ENCODE results near the gene B9D1. TPM values are rescaled to one million over a fixed set of nuclear protein-coding genes. Genes with fewer than 3 reads are reported as not detected.
A peak's percentile ranks its signal among the peaks of the same experiment; 100 is the strongest.

Gene B9D1
- polyA plus RNA-seq, 1 donor from 2014 or later: 5.0 TPM

- H3K36me3 Mint-ChIP-seq: peaks cover 4% of the 10 kb centered on the region
- H3K9me3 Mint-ChIP-seq: no peaks in the 10 kb centered on the region
- H3K4me3 Mint-ChIP-seq: peak overlapping the region in 2 of 4 donors; percentile 9 to 60
- H3K27ac Mint-ChIP-seq: peak overlapping the region in 1 of 3 donors; percentile 67
- H3K4me1 Mint-ChIP-seq: peaks cover 0 to 5% (median 2%) of the 10 kb centered on the region in 3 donors
- peaks cover 5% of the 10 kb centered on the region for H3K27me3 Mint-ChIP-seq
These were observed 21.4 kb upstream of the B9D1 start for GRCh38 chr17:19383681-19384470.

- peaks cover 0 to 5% (median 2%) of the 10 kb centered on the region in 3 donors for H3K4me1 Mint-ChIP-seq
- H3K27ac Mint-ChIP-seq: no peak overlapping the region
- H3K36me3 Mint-ChIP-seq: peaks cover 4% of the 10 kb centered on the region
- no peaks in the 10 kb centered on the region for H3K9me3 Mint-ChIP-seq
- H3K4me3 Mint-ChIP-seq: no peak overlapping the region
- peaks cover 5% of the 10 kb centered on the region for H3K27me3 Mint-ChIP-seq
These were observed 20.3 kb upstream of the B9D1 start for GRCh38 chr17:19382531-19383444.

- Mint-ChIP-seq H3K4me3 (no peak overlapping the region), H3K4me1 (peaks cover 6 to 9% (median 8%) of the 10 kb centered on the region in 3 donors)
These were observed 19.4 kb upstream of the B9D1 start for GRCh38 chr17:19381741-19382444.

GRCh38 chr17:19381361-19381740 lies 18.8 kb upstream of the B9D1 start:
- peaks cover 9 to 12% (median 11%) of the 10 kb centered on the region in 3 donors for H3K4me1 Mint-ChIP-seq
- H3K27me3 Mint-ChIP-seq: peaks cover 2% of the 10 kb centered on the region
- H3K9me3 Mint-ChIP-seq: no peaks in the 10 kb centered on the region
- peaks cover 4% of the 10 kb centered on the region for H3K36me3 Mint-ChIP-seq
- H3K27ac Mint-ChIP-seq: no peak overlapping the region
- H3K4me3 Mint-ChIP-seq: peak overlapping the region in 1 of 4 donors; percentile 38

More at GRCh38 chr17:19381741-19382444, 19.4 kb upstream of the B9D1 start:
- Mint-ChIP-seq H3K27me3 (peaks cover 2% of the 10 kb centered on the region), H3K36me3 (peaks cover 4% of the 10 kb centered on the region), H3K9me3 (no peaks in the 10 kb centered on the region), H3K27ac (no peak overlapping the region)

- H3K4me3 Mint-ChIP-seq: peak overlapping the region in 2 of 4 donors; percentile 87 to 98
- peaks cover 4% of the 10 kb centered on the region for H3K36me3 Mint-ChIP-seq
- H3K27ac Mint-ChIP-seq: no peak overlapping the region
- H3K27me3 Mint-ChIP-seq: peaks cover 2% of the 10 kb centered on the region
- peaks cover 9 to 16% (median 11%) of the 10 kb centered on the region in 3 donors for H3K4me1 Mint-ChIP-seq
- H3K9me3 Mint-ChIP-seq: no peaks in the 10 kb centered on the region
These were observed 18.2 kb upstream of the B9D1 start for GRCh38 chr17:19380481-19381301.

GRCh38 chr17:19379361-19380065 lies 17.0 kb upstream of the B9D1 start:
- Mint-ChIP-seq H3K36me3 (peaks cover 4% of the 10 kb centered on the region), H3K4me1 (peaks cover 11 to 16% (median 11%) of the 10 kb centered on the region in 3 donors), H3K27me3 (peaks cover under 1% of the 10 kb centered on the region), H3K9me3 (no peaks in the 10 kb centered on the region), H3K4me3 (peak overlapping the region; percentile 81 to 99 (median 98)), H3K27ac (peak overlapping the region in 1 of 3 donors; percentile 95)

GRCh38 chr17:19378416-19379360 lies 16.2 kb upstream of the B9D1 start, which contains the start of gene MAPK7:
TSS of gene MAPK7 (plus strand) at chr17:19378498. CDS start at chr17:19378901, 403 bp downstream.
- Mint-ChIP-seq H3K9me3 (no peaks in the 10 kb centered on the region), H3K4me1 (peaks cover 11 to 16% (median 12%) of the 10 kb centered on the region in 3 donors)

GRCh38 chr17:19377602-19378415 lies 15.3 kb upstream of the B9D1 start:
- Mint-ChIP-seq H3K4me3 (peak overlapping the region; percentile 98 to 99 (median 99)), H3K4me1 (peaks cover 11 to 19% (median 14%) of the 10 kb centered on the region in 3 donors), H3K9me3 (no peaks in the 10 kb centered on the region), H3K27me3 (no peaks in the 10 kb centered on the region), H3K27ac (peak overlapping the region; percentile 94 to 99 (median 95)), H3K36me3 (no peaks in the 10 kb centered on the region)

More at GRCh38 chr17:19378416-19379360, 16.2 kb upstream of the B9D1 start, which contains the start of gene MAPK7:
- Mint-ChIP-seq H3K36me3 (peaks cover 2% of the 10 kb centered on the region), H3K27ac (peak within 1 kb of the TSS; percentile 94 to 99 (median 95)), H3K4me3 (peak within 1 kb of the TSS; percentile 98 to 99 (median 99)), H3K27me3 (no peaks in the 10 kb centered on the region)

GRCh38 chr17:19376811-19377210 lies 14.3 kb upstream of the B9D1 start:
- Mint-ChIP-seq H3K9me3 (no peaks in the 10 kb centered on the region), H3K36me3 (no peaks in the 10 kb centered on the region), H3K4me1 (peaks cover 11 to 25% (median 16%) of the 10 kb centered on the region in 3 donors), H3K27me3 (no peaks in the 10 kb centered on the region), H3K4me3 (peak overlapping the region; percentile 98 to 99 (median 99)), H3K27ac (peak overlapping the region; percentile 94 to 99 (median 95))

GRCh38 chr17:19375732-19376131 lies 13.2 kb upstream of the B9D1 start:
- Mint-ChIP-seq H3K36me3 (no peaks in the 10 kb centered on the region), H3K4me1 (peaks cover 17 to 36% (median 25%) of the 10 kb centered on the region in 3 donors), H3K27ac (peak overlapping the region in 2 of 3 donors; percentile 47 to 67), H3K27me3 (no peaks in the 10 kb centered on the region), H3K9me3 (no peaks in the 10 kb centered on the region), H3K4me3 (peak overlapping the region in 3 of 4 donors; percentile 9 to 70 (median 12))

- peaks cover 28 to 44% (median 36%) of the 10 kb centered on the region in 3 donors for H3K4me1 Mint-ChIP-seq
- H3K36me3 Mint-ChIP-seq: no peaks in the 10 kb centered on the region
- H3K27ac Mint-ChIP-seq: no peak overlapping the region
- H3K4me3 Mint-ChIP-seq: peak overlapping the region in 1 of 4 donors; percentile 77
- no peaks in the 10 kb centered on the region for H3K27me3 Mint-ChIP-seq
- H3K9me3 Mint-ChIP-seq: no peaks in the 10 kb centered on the region
These were observed 11.6 kb upstream of the B9D1 start for GRCh38 chr17:19374136-19374535.

Data from IgD-negative memory B cell (primary cell).